Left kidney (tissue), 8 donors: ENCODE measurements around the gene KASH5. TPM values are rescaled to one million over a fixed set of nuclear protein-coding genes. Genes with fewer than 3 reads are reported as not detected.

ENCODE experiments used
- DNase-seq: peaks from one replicate; pipeline ENCODE4 v3.0.0-alpha.2; 2013
- long read RNA-seq, 8 donors: transcript quantifications; one replicate each; lab custom pipeline, GENCODE V29; 2026
- polyA plus RNA-seq: library from polyadenylated mRNA; unstranded; fragments of 120-200 nt; gene quantifications from one replicate; pipeline ENCODE4 v1.2.1, GENCODE V29; 2013; ENCODE audit not compliant: insufficient read length

The KASH5 gene, protein sequence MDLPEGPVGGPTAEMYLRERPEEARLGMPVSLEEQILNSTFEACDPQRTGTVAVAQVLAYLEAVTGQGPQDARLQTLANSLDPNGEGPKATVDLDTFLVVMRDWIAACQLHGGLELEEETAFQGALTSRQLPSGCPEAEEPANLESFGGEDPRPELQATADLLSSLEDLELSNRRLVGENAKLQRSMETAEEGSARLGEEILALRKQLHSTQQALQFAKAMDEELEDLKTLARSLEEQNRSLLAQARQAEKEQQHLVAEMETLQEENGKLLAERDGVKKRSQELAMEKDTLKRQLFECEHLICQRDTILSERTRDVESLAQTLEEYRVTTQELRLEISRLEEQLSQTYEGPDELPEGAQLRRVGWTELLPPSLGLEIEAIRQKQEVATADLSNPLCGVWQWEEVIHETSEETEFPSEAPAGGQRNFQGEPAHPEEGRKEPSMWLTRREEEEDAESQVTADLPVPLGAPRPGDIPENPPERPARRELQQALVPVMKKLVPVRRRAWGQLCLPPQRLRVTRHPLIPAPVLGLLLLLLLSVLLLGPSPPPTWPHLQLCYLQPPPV
- polyA plus RNA-seq = 0.17 TPM
- long read RNA-seq, donor 1 = 0 reads
- long read RNA-seq, donor 2 = 0 reads
- long read RNA-seq, donor 3 = 0 reads
- long read RNA-seq, donor 4 = 0 reads
- long read RNA-seq, donor 5 = 0 reads
- long read RNA-seq, donor 6 = 0 reads
- long read RNA-seq, donor 7, partial matches to known transcripts = 41 of 138 reads
- long read RNA-seq, donor 7, other reads (novel, unspliced or antisense) = 97 of 138 reads
- long read RNA-seq, donor 8 = 0 reads

DNA sequence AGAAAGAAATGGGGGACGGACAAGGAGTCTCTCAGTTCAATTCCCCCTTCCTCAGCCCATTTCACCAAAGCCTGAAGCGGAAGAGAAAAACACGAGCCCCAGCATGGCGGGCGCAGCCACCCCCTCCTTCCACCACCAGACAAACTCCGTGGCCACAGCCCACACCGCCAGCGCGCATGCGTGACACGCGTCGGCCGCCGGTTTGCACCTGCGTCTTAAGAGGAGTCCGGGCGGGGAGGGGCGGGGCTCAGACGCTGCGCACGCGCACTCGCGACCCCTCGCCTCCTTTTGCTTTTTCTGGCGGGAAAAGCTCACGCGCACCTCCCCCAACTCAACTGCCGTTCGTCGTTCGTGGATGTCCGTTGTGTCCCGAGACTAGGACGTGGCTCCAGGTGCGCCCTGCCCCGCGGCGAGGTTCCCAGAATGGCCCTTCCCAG is at the start of gene KASH5:
Gene KASH5 (plus strand): TSS at position 314 of the 437 bp plus-strand sequence. CDS start 2,635 bp downstream, outside the sequence.
- no peak for DNase-seq

DNA sequence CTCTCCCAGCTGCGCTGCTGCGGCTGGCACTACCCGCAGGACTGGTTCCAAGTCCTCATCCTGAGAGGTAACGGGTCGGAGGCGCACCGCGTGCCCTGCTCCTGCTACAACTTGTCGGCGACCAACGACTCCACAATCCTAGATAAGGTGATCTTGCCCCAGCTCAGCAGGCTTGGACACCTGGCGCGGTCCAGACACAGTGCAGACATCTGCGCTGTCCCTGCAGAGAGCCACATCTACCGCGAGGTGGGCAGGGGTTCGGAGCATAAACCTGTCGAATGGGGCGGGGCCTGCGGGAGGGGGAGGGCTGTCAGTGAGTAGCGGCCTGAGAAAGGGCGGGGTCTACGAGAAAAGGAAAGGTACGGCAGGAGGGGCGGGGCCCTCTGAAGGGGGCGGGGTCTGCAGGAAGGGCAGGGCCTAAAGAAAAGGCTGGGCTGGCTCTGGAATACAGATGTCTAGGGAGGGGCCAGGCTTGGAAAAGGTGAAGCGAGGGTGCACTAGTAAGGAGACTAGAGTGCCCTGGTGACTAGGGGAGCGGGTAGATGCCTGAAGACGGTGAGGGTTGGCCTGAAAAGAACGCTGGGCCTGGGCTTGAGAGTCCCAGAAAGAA is 49.3 kb upstream of the KASH5 start:
- peak; percentile 83 for DNase-seq

DNA sequence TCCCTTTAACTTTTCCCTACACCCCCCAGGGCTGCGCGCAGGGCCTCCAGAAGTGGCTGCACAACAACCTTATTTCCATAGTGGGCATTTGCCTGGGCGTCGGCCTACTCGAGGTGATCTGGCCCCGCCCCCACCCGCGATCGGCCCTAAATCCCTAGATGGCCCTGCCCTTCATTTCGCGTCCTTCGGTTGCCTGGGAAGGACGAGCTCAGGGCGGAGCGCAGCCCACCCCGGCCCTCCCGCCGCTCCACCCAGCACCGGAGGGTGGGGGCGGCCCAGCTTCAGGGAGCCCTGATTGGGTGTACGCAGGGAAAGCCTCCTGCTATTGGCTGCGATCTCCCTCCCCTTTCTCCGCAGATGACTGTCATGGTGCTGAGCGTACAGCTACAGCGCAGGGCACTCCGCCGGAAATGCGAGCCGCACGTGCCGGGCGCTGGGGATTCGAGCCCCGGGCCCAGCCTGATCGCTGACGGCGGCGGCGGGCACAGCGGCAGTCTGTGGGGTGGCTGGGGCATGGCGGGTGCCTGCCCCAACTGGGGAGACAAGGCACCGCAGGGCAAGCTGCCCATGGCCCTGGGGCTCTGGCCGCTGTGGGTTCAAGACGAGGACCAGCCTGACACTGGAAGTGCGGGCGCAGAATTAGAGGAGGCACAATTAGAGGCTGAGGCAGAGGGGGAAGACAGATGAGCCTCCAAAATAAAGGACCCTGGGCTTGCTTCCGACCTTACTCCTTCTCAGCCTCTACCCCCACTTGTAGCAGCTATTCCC is 48.6 kb upstream of the KASH5 start:
- DNase-seq = peak; percentile 91

DNA sequence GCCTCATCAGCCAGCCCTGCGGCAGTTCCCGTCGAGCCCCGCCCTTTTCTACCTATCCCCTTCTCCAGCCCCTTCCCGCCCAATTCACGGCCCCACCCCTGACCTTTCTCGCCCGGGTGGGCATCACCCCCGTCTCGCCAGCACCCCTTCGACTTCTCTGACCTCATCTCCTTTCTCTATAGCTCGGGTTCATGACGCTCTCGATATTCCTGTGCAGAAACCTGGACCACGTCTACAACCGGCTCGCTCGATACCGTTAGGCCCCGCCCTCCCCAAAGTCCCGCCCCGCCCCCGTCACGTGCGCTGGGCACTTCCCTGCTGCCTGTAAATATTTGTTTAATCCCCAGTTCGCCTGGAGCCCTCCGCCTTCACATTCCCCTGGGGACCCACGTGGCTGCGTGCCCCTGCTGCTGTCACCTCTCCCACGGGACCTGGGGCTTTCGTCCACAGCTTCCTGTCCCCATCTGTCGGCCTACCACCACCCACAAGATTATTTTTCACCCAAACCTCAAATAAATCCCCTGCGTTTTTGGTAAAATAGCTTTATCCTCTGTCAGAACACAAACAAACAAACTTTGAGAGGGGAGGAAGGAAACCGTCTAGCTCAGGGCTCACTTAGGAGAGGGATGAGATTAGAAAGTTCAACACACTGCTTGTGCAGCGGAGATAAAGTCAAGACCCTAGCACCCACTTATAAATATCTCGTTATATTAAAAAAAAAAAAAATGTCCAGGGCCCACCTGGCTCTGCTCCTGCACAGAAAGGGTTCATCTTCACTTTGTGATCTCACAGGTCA is 47.8 kb upstream of the KASH5 start:
- DNase-seq = peak; percentile 46

DNA sequence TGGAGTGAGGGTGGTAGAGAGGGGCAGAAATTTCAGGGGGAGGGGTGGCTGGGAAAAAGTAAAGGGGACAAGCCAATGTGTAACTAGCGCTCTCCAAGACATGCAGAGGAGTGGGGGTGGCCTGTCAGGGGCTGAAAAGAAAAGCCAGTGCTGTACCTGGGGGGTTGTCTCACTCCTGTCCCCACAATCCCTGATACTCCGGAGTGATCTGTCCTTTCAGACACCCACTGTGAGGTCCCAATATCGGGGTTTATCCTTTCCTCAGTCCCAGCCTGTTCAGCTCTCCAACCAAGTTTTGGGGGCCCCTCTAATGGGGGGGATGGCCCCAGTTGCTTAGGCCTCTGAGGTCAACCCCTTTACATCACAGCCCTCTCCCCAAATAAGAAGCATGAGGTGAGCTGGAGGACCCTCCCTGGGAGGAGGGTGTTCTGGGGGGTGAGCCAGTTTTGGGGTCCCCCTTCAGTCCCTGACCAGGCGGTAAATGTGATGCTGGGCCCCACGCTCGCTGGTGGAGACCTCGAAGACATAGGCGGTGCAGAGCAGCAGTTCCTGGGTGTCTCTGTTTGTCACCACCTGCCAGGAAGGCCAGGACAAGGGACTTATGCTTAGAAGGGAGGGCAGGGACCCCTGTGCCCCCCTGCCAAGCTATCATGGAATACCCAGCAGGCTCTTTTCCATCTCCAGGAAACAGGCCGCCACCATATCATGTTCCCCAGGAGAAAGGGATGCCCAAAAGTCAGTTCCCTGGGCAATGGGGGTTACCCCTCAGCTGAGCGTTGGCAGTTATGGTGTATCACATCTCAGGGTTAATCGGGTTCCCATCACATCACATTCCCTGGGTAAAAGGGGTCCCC is 47.0 kb upstream of the KASH5 start:
- no peak for DNase-seq

DNA sequence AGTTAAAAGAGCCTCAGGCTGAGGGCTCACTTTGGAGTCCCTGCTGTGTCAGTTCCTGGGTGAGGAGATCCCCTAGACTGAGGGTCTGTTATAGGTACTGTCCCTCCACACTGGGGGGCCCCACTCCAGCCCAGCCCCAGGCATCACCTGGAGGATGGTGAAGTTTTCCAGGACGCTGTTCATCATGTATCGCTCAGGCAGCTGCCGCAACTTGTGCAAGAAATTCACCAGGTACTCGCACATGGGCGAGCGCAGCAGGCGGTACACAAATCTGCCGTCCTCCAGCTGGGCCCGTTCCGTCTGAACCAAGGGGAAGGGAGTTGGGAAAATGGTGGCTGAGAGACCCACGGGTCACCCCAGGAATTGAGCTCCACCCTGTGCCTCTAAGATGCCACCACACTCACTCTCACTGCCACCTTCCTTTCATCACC is 45.7 kb upstream of the KASH5 start:
- no peak for DNase-seq

DNA sequence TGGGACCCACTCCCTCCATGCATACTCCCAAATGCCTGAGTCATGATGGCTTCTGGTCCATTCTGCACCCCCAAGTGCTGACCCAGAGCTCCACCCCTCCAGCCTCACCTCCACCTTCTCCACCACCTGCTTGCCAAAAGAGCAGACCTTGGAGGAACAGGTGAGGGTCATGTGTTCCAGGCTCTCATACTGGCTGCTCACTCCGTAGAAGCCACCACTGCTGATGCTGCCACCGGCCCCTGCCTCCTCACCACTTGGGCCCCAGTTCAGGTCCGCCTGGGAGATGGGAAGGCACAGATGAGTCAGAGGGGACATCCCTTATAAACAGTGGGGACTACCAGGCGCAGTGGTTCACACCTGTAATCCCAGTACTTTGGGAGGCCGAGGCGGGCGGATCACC is 44.9 kb upstream of the KASH5 start:
- no peak for DNase-seq

DNA sequence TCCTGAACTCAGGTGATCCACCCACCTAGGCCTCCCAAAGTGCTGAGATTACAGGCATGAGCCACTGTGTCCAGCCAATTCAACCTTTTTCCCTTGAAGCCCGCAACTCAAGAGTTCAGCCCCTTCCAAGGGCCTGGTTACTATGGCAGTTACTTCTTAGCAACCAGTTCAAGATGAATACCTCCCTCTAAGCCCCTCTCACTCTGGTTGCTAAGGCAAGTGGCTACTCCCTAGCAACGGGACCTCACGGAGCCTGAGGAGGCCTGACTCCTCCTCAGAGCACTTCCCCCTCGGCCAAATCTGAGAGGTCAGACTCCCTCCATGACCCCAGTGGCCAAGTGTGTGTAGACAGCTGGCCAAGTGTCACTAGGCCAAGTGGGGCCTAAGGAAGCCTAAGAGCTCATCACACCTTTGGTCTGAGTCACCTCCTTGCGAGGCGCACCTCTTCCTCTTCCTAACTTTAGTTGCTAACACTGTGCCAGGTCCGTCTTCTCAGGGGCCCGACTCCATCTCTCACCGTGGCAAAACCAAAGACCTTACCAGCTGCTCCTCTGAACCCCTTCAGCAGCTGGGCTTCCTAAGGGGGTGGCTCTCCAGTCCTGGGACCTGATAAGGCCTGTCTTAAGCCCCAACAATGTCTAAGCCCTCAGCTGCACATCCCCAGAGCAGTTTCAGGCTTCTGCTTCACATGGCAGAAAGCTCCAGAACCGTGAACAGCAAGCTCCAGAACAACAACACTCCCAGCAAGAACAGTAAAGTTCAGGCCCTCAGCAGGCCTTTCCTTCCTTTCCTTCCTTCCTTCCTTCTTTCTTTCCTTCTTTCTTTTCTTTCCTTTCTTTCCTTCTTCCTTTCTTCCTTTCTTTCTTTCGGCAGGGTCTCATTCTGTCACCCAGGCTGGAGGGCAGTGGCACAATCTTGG is 43.3 kb upstream of the KASH5 start:
- no peak for DNase-seq

DNA sequence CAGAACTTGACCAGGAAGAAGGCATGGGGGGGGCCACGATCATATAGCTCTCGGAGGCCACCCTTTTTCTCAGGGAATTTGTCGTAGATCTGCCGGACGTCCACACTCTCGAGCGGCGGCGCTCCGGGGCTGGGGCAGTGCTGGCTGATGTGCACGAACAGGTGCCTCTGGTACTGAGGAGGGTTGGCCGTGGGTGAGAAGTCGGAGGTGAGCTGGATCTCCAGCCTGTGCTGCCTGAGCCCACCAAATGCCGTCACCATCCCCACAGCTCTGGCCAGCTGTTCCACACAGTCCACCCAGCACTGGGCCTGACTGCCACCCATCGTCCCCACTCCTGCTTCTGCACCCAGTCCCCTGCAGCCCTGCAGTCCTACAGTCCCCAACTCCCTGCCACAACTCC is 40.9 kb upstream of the KASH5 start:
- no peak for DNase-seq

DNA sequence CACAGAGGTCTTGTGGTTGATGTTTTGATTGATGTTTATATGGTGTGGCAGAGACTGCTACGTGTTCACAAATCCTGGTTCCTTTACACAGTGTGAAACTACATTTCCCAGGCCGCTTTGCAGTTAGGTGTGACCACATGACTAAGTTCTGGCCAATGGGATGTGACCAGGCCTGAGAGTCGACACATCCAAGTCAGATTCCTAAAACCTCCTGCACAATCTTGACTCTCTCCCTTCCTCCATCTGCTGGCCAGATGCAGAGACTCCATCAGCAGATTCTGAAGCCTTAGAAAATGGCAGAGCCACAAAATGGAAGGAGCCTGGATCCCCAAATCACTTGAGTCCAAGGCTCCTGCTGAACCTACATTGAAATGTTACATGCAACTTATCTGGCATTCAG is 40.2 kb upstream of the KASH5 start:
- DNase-seq = no peak

DNA sequence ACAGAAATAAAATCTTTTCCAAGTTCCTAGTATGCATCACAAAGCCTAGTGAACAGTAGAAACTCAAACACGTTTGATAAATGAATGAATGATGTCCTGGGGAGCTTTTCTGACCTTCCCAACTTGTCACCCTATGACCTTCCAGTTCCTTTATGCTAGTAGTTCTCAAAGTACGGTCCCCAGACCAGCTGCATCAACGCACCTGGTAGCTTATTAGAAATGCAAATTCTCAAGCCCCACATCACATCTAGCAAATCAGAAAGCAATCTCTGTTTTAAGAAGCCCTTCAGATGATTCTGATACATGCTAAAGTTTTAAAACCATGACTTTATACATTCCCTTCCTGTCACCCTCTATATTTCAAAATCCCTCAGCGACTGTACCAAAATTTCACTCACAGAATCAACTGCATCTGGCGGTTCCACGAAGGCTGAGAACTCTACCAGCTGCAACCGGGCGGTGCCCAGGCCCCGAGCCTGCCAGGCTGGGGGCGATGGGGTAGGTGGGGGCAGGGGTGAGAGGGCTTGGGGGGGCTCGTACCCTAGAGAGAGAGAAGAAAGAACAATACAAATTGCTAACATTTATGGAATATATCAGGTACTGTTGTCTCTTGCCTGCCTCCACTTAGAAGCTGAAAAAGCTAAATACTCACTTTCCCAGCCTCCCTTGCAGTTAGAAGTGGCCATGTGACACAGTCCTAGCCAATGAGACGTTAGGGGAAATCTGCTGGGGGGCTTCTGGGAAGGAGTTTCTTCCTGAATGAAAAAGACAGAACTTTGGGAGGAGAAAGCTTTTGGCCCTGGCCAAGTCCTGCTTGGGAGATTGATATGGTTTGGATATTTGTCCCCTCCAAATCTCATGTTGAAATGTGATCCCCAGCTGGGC is 39.5 kb upstream of the KASH5 start:
- DNase-seq = no peak

DNA sequence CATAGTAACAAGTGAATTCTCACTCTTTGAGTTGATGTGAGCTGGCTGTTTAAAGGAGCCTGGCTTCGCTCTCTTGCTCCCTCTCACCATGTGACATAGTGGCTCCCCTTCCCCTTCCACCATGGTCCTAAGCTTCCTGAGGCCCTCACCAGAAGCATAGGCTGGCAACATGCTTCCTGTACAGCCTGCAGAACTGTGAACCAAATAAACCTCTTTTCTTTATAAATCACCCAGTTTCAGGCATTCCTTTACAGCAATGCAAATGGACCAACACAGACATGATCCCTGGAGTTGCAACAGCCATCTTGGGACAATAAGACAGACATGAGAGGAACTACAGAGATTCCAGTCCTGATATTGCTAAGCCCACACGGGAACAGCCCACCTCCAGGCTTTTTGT is 38.5 kb upstream of the KASH5 start:
- no peak for DNase-seq

DNA sequence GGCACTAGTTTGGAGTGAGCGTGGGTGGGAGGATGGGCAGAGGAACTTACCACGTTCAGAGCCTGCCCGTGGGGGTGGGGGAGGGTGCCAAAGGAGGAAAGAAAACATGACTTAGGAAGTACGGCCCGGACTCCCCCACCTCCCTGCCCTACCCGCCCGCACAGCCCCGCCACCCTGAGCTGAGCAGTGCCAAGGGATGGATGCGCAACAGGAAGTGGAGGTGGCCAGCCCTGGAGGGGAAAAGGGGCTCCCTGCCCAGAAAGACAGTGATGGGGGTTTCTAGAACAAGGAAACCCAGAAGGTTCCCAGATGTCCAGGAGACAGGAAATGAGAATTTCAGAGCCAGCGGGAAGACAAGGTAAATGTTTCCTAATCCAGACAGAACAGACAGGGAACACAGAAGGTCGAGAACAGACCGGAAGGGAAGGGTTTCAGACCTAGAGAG is 32.1 kb upstream of the KASH5 start:
- DNase-seq = no peak

DNA sequence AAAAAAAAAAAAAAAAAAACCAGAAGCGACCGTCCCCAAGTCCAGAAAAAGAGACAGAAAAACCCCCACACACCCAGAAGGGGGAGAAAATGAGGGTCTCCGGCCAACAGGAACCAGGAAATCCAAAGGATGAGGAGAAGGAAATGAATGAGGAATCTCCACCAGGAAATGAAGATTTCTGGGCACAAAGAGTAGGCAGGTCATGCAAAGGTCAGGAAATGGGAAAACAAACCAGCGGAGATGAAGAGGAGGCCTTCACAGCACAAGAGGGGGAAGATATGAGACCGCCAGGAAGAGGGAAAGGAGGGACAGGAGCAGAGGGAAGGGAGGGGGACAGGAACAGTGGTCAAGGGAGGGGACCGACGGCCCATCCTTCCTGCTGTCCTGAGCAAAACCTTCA is 31.7 kb upstream of the KASH5 start:
- DNase-seq = no peak

DNA sequence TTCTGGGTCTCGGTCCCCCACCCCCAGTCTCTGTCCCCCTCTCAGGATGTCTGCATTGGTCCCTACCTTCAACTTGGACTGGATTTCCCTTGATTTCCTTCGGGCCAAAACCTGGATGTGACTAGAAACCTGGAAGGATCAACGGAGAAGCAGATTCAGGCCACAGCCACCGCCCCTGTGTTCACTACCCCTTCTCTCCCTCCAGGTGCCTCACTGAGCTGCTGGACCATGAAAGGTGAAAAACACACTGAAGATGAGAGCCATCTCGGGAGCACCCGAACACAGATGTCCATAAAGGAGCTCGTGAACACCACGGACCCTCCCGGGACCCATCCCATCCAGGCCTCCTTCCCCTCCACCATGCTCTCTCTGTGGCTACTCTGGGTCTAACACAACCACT is 30.9 kb upstream of the KASH5 start:
- DNase-seq = no peak

DNA sequence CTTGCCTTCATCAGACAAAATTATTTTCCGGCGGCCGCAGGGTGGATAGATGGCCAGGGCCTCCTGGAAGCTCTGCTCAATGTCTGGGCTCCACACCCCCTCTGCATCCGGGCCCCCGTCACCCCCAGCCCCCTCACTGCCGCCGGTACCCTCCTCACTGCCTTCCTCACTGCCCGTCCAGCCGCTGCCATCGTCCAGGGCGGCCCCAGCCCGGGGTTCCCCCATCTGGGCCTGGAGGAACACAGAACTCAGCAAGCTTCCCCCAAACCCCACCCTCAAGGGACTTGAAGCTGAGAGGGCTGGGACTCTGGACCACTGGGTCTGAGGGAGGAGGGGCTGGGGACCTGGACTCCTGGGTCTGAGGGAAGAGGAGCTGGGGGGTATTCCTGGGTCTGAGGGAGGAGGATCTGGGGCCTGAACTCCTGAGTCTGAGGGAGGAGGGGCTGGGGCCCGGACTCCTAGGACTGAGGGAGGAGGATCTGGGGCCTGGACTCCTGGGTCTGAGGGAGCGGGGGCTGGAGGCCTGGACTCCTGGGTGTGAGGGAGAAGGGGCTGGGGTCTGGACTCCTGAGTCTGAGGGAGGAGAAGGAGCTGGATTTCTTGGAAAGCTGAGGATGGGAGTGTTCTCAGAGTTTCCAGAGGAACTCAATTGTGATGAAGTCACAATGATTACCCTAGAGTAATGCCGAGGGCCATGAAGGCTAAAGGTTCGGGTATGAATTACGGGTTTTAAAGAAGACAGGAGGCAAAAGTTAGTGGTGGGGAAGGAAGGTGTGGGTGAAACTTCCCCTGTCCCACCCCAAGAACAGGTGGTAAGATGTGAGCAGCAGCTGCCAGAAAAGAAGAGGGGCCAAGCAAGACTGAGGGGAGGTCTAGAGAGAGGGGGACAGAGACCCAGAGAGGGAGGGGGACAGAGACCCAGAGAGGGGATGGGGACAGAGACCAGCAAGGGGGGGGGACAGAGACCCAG is 27.9 kb upstream of the KASH5 start:
- DNase-seq = no peak
